Hematopoietic multipotent progenitor cell treated with erythropoietin and hydrocortisone succinate and interleukin-3 and kit ligand, for 15 days (in vitro differentiated cells): ENCODE data around the gene GRAMD2B.
"Not testable (repeated sequence)": the region's sequence is repeated elsewhere in the genome, so short reads cannot be mapped to it uniquely, and the experiment has no call there.

Experiments
- DNase-seq: peaks from one replicate; pipeline ENCODE4 v3.0.0-alpha.2; 2015; ENCODE audit warnings: low spot score

The GRAMD2B gene

DNA sequence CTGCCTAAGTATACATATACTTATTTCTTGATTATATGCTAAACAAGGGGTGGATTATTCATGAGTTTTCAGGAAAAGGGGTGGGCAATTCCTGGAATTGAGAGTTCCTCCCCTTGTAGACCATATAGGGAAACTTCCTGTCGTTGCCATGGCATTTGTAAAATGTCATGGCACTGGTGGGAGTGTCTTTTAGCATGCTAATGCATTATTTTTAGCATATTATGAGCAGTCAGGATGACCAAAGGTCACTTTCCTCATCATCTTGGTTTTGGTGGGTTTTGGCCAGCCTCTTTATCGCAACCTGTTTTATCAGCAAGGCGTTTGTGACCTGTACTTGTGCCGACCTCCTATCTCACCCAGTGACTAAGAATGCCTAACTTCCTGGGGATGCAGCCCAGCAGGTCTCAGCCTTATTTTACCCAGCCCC lies 90.9 kb downstream of the GRAMD2B start:
- peak; percentile 49 for DNase-seq

DNA sequence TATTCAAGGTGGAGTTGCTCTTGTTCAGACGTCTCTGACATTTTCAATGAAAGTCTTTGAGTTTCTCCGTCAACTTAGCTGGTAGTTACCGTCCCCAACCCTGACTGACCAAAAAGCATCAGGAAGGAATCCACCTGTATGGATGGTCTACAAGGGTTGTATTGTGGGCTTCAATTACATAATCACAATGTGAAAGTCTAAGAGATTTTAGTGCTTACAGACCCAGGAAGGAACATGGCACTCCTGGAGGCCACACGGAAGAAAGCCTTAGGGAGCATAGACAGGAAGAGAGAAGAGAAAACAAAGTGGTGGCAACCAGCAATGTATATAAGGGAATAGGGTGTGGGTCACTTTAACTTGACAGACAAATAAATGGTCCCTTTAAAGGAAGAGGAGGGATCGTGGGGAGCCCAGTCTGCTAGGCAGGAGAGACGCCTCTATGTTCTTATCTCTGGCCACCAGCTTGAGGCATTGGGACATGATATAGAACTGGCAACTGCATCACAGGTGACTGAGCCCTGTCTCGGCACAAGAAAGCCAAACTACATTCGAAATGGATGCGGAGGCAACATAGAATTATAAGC lies 91.4 kb downstream of the GRAMD2B start:
- peak; percentile 76 for DNase-seq

DNA sequence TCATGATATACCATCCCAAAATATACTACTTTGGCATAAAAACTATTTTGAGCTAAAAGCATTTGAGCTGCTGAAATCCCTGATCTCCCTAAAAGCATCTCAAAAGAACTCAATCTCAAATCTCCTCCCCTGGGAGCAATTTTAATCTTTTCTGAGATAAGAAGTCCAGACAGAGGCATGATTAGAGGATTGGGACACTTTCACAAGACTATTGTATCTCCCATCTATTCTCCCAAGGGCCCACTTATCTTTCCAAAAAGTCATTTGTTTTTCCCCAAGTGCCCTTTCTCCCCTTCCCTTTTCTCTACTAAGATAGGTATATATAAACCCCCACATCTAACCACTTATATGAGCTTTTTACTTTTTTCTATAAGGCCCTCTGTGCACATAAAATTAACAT lies 92.1 kb downstream of the GRAMD2B start:
- DNase-seq = peak; percentile 6

DNA sequence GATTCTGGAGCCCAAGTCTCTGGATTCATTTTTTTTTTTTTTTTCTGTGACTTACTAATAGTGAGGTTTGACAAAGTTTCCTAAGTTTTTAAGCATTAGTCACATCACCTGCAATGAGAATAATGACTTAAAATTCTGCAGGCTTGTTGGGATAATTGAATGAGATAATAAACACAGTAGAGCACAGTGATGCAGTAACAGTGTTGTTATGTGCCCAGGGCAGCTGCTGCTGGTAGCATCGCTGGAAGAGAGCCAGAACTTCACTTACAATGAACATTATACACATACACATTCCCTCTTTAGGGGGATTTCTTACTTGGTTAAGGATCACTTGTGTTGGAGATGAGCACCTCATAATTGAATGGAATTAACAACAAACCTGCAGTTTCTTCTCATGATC lies 92.9 kb downstream of the GRAMD2B start:
- peak; percentile 17 for DNase-seq

DNA sequence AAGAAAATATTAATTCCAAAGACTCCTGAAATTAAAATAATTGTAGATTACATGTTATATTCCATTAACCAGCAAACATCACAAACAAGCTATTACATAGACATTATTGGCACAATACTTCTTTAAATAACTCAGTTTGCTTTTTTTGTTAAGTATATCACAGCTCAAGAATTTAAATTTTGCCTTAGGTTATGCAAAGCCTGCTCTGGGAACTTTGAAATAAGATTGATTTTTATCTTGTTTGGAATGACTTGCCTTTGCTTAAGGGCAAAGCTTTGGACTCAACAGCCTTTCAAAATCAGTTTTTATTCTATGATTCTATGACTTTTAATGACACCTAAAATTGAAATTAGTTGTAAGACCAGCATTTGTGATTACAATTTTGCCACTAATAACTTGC lies 93.6 kb downstream of the GRAMD2B start:
- DNase-seq = no peak

DNA sequence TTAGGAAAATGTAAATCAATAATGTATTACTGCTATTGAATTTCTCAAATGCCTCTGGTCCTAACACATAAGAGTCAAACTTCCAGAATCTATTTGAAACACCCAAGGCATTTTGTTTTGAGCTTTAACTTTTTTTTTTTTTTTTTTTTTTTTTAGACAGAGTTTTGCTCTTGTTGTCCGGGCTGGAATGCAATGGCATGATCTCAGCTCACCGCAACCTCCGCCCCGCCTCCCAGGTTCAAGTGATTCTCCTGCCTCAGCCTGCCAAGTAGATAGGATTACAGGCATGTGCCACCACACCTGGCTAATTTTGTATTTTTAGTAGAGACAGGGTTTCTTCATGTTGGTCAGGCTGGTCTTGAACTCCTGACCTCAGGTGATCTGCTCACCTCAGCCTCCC lies 96.0 kb downstream of the GRAMD2B start:
- not testable (repeated sequence) for DNase-seq

DNA sequence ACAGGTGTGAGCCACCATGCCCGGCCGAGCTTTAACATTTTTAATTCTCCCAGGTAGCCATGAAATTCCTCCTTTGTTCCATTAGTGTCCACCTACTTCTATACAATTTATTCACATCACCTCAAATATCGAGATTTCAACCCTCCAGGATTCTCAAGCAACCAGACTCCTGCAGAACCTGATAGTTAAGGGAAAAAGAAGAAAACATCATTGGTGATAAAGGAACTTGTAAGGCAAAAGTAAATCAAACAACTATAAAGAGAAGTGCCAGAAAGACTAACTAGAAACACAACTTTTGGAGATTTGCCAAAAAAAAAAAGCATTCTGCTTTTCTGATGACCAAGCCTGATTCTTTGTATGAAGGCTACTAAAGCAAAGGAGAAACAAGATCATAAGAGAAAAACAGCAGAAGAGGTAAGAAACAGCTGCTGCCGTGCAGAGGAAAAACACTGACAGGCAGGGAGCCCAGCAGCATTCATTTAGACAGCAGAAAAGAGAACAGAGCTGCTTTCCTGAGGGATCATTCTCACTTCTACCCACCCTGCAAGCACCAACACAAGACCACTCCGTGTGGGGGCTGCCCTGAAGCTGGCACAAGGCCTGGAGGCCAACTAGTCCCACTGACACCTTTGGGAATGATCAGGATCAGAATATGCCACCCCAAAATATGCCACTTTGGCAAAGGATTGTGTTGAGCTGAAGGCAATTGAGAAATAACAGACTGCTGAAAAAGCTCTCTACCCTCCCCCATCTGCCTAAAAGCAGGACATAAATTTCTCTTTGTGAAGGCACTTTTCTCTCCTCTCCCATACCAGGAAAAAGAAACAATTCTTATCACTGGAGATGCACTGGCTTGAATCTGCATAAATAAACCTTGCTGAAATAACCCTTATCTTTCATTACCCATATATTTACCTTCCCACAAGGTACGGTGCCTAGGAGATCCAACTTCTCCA lies 96.7 kb downstream of the GRAMD2B start:
- peak; percentile 14 for DNase-seq

DNA sequence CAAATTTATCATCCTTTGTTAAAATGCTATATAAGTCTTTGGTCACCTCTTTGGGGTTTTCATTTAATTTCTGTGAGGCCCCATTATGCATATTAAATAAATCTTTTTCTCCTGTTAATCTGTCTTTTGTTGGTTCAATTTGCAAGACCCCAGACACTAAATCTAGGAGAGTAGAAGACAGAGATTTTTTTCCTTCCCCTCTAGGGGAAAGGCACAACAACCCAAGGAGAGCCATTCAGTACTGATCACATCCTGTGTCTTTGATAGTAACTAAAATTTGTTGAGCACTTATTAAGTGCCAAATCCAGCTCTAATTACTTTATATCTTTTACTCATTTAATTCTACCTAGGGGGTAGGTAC lies 97.4 kb downstream of the GRAMD2B start:
- no peak for DNase-seq

DNA sequence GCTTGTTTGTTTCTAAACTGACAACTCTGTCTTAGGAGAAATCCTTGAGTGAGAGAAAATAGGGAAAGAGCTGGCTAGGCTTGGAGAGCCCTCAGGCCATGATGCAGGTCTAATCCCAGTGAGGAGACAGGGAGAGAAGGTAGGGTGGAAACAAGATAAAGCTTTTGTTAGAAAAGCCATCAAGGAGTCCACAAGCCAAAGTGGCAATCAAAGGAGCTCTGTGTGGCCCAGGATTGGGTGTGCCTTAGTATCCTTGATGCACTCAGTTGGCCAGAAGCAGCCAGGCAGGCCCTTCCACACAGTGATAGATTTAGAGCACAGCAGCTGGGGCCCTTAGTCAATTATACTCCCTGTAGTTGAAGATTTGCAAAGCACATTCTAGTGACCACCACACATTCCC lies 97.9 kb downstream of the GRAMD2B start:
- DNase-seq = no peak

DNA sequence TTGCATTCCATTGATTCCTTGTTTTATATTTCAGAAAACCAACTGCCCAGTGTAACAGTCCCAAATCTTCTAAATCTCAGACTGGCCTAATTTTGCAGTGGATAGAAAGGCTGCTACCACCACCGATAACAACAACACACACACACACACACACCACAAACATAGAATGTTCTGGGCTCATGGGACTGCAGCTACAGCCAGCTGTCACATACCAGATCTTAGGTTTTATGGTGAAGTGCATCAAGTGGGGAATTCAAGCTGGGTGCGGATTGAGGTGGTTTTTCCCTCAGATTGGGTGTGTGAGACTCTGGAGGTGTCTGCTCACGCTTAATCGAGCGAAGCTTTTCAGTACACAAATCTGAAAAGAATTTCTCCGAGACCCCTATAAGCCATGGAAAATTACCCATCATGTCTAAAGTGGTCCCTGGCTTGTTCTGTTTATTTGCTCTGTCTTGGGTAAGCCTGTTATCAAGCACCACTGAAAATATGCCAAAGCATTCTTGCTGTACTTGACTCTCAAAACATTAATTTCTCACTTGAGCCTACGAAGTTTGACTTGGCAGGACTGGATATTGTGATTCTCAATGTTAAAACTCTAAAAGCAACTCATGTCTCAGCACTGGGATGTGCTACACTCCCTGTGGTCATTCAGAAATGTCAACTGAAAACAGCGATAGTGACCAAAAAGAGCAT lies 100.8 kb downstream of the GRAMD2B start:
- no peak for DNase-seq

DNA sequence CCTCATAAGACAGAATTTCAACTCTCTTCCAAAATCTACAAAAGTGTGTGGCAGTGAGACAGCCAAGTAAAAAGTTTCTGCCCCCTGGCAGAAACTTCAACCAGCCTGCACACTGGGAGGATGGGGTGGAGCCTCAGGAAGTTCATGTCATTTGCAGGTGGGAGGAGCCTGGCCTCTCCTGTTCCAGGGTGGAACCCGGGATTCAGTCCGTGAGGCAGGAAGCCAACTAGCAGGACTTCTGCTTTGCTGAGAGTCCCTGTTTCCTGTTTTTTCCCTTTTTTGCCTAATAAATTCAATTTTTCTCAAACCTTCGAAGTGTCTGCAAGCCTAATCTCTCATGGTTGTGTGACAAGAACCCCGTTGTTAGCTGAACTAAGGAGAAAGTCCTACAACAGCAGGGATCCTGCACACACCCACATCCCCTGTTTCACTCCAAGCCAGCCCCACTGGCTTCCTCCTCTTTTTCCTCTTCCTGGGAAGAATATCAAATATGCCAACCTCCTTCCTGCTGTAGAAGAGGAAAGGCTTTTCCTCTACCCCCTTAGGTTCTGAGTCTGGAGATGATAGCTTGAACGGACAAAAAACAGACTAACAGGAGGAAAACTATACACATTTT lies 102.5 kb downstream of the GRAMD2B start:
- no peak for DNase-seq

DNA sequence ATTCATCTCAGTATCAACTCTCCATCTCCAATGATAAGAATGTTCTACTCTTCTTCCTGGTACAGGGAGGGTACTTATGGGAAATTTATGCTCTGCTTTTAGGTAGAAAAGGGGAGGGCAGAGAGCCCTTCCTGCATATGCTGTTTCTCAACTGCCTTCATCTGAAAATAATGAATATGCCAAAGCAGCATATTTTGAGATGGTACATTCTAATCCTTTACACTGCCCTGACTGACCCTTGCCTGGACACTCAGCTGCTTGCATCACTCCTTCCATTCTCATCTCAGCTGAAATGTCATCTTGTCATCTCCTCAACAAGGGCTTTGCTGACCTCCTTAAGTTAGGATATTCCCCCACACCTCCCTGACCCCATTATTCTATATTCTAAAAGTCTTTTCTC lies 103.3 kb downstream of the GRAMD2B start:
- DNase-seq = no peak

DNA sequence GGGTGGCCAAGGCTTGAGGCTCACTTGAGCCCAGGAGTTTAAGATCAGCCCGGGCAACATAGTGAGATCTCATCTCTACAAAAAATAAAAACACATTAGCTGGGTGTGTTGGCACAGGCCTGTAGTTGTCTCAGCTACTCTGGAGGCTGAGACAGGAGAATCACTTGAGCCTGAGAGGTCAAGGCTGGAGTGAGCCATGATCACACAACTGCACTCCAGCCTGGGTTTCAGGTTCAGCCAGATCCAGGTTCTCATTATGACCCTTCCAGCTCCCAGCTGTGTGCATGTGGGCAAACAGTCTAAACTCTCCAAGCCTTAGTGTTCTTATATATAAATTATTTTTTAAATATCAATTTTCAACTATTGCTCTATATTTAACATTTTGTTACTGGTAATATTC lies 103.9 kb downstream of the GRAMD2B start:
- no peak for DNase-seq

DNA sequence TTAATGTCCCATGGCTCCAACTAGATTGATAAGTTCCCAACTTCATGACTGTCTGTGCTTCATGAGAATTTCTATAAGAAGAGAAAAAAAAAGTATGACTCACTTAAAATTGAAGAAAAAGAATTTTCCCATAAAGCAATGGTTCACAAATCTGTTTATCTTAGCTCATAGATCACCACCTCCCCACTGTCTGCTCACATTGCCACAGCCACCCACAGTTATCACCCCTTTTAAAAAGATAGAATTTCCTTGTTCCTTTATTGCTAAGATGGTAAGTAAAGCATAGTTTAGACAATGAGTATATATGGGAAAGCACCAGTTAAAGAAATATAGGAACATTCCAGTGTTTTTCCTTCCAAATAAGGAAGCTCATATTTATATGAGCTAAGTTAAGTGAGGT lies 104.7 kb downstream of the GRAMD2B start:
- no peak for DNase-seq

DNA sequence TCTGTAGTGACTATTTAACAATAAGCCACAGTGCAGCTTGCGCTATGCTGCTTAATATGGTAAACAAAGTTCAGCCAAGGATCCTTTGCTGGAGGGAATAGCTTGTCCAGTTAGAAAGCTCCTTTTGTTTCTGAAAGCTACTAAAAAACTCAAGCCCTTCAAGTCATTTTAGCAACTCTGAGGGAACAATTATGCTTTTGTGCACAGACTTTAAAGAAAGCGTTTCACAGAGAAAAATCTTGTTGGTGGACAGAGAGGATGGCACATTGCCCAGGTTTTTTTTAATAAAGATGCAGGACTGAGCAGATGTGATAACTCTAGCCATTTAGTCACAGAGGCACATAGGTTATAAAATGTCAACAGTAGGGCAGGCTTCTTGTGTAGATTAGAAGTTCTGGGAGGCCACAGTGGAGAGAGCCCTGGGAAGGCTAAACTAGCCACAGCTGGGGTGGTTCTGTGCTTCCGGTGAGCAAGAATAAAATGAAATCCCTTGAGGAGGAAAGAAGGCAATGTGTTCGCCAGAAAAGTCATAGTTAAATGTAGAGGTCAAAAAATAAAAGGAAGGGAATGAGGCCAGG lies 108.4 kb downstream of the GRAMD2B start:
- DNase-seq = no peak

DNA sequence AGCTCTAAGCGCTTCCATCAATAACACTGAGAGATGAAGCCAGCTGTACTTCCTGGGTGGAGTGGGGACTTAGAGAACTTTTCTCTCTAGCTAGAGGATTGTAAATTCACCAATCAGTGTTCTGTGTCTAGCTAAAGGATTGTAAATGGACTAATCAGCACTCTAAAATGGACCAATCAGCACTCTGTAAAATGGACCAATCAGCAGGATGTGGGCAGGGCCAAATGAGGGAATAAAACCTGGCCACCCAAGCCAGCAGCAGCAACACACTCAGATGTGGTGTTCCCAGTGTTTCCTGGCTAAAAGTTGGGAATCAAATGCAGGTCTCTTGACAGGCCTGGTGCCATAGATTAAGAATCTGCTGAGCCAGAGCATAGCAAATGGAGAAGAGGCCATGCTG lies 111.3 kb downstream of the GRAMD2B start:
- DNase-seq = no peak

DNA sequence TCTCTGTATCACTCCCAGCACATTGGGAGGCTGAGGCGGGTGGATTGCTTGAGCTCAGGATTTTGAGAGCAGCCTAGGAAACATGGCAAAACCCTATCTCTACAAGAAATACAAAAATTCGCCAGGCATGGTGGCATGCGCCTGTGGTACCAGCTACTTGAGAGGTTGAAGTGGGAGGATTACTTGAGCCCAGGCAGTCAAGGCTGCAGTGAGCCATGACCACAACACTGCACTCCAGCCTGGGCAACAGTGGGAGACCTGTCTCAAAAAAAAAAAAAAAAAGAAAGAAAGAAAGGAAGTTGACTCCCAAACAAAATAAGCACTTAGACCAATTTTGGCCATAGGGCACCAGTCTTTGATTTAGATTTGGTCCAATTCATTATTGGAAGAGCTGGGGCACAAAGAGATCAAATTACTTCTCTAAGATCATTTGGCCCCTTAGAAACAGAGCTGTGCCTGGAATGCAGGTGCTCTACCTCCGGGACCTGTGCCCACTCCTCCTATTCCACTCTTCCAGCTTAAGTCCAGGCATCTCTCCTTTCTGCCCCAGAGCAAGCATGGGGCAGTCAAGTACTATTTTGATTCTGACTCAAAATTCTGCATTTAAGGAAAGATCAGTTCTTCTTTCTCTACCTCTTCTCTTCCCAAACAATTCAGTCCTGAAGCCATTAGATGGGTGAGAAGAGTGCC lies 112.8 kb downstream of the GRAMD2B start:
- DNase-seq = no peak

DNA sequence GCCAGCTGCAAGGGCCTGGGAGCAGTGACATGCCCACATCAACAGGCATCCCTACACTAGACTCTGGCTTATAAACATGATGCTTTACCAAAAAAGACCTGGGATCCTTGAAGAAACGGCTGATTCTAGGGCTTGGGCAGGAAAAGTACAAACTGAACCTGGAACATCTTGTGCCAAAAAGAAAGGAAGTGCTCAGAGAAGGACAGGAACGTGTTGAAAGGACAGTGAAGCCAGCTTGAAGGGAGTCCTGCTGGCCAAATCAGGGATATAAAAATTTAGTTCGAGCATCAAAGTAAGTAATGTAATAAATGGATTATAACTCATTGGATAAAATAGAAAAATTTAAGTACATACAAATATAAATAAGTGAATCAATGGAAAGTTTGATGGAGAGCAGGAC lies 113.7 kb downstream of the GRAMD2B start:
- no peak for DNase-seq

DNA sequence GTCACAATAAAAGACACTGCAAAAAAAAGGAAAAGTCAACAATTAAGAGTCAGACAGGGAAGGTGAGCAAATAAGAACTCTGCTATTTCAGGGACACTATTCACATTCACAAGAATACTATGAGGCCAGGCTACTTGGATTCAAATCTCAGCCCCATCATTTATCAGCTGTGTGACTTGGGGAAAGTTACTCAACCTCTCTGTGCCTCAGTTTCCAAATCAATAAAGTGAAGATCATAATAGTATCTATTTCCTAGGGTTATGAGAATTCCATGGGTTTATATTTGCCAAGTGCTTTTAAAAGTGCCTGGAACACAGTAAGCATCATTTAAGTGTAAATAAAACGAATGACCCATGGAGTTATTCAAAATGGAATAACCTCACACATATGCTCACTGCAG lies 115.4 kb downstream of the GRAMD2B start:
- no peak for DNase-seq

DNA sequence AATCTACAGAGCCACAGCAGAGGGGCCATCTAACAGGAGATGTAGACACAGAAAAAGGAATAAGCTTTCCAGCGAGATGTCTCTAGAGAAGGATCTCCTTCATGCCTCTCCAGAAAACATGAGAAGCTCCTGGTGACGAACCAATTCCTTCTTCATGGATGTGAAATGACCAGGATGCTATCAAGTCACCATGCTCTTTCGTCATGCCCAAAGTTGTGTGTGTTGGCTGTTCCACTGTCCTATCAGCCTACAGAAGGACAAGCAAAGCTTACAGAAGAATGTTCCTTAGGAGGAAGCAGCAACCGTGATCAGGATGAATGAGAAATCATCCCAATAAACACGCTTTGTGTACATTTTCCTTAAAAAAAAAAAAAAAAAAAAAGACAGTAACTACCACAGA lies 117.4 kb downstream of the GRAMD2B start:
- DNase-seq = no peak

DNA sequence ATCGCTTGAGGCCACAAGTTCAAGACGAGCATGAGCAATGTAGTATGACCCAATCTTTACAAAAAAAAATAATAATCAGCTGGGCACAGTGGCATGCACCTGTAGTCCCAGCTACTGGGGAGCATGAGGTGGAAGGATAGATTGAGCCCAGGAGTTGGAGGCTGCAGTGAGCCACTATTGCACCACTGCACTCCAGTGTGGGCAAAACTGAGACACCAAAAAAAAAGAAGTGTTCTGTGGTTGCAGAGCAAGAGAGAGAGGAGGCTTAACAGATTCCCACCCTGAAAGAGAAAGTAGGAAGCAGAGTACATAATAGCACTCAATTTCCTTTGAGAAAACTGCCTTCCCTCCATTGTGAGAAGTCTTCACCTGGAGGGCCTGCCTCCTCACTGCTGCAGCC lies 119.2 kb downstream of the GRAMD2B start:
- DNase-seq = no peak

DNA sequence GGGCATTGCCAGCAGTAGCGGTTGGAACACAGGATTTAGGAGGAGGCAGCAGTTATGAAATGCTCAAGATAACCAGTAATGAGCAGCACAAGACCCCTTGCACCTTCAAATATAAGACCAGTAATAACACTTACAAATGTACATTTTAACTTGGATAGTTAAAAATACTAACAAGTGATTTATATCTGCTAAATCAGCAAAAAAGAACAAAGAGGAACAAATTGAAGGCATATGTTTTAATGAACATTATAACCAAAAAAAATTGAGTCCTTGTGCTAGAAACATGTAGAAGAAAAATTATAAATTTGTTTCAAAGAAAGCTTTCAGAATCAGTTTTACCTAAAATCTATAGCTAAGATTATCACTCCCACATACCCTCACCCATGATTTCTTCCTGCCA lies 119.8 kb downstream of the GRAMD2B start:
- no peak for DNase-seq
